CD1c-positive myeloid dendritic cell (primary cell): Measurements from ENCODE around the gene EEIG1.

ENCODE experiments used
- DNase-seq: peaks from one replicate; pipeline ENCODE4 v3.0.0-alpha.2; 2016; ENCODE audit errors: extremely low spot score

EEIG1 gene

DNA sequence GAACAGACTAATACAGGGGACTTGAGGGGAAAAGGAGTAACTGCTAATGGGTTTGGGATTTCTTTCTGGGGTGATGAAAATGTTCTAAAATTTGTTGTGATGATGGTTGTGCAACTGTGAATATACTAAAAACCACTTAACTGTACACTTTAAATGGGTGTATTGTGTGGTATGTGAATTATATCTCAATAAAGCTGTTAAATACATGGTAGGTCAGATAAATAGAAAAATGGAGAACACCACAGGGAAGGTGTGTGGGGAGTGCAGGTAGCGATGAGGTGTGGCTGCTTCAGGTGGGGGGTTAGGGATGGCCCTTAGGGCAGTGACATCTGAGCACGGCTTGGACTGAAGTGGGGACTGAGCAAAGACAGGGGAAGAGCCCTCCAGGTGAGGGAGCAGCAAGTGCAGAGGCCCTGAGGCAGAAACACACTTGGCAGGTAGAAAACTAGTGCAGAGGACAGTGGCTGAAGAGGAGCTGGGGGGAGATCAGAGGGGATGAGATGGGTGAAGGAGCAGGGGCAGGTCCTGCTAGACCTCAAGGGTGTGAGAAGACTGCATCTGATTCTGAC, 20.9 kb downstream of the EEIG1 start:
- DNase-seq = no peak

DNA sequence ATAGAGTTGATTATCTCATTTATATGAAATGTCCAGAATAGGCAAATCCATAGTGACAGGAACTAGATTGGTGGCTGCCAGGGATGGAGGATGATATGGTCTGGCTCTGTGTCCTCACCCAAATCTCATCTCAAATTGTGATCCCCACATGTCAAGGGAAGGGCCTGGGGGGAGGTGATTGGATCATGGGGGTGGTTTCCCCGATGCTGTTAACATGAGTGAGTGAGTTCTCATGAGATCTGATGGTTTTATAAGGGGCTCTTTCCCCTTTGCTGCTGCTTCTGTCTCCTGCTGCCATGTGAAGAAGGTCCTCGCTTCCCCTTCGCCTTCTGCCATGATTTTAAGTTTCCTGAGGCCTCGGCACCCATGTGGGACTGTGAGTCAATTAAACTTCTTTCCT, 21.4 kb downstream of the EEIG1 start:
- no peak for DNase-seq

GRCh38 chr9:127958728-127959127, 22.1 kb downstream of the EEIG1 start:
- DNase-seq = no peak

GRCh38 chr9:127955294-127956015, 25.3 kb downstream of the EEIG1 start:
- peak; percentile 39 for DNase-seq

- no peak for DNase-seq
Measured at GRCh38 chr9:127954831-127955293, 25.9 kb downstream of the EEIG1 start.

DNA sequence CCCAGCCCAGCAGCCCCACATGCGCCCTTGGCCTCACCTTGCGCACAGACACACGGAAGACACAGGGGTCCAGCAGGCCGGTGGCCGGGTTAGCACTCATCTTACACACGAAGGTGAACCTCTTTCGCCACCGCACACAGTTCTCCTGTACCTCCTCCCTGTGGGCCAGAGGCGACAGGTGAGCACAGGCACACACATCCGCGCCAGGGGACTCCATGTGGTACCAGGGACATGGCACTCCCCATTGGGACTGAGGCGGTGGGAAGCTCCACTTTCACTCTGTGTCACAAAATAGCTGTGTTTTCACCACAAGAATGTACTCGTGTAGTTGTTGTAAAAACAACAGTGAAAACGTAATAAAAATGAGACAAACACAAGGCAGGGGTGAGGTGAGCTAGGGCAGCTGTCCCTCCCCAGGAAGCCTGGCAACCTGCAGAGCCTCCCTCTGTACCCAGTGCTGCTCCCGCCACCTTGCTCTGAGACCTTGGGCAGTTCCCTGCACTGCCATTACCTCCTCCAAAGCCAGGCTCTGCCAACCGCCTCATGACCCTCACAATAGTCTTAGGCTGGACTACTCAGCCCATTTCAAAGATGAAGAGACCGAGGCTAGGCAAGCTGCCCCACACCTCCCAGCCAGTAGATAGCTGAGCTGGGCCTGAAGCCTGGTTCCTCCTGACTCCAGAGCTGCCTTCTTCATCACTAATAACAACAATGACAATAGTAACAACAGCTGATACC, 26.9 kb downstream of the EEIG1 start:
- no peak for DNase-seq

DNA sequence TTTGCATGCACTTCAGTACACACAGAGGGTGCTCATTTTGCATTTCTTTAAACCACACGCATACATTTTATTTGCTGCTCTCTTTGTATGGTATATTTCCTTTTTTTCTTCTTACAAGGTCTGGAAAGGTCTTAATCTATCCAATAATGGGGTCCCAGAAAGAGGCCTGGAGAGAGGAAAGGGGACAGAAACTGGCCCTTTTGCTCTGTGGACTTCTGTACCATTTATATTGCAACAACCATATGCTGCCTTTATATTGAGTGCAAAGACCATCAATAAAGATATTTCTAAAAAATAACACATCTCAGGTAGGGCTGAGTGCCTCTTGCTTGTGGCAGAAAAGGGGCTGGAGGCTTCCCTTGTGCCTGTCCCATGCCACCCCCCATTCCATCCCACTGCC, 27.6 kb downstream of the EEIG1 start:
- no peak for DNase-seq

DNA sequence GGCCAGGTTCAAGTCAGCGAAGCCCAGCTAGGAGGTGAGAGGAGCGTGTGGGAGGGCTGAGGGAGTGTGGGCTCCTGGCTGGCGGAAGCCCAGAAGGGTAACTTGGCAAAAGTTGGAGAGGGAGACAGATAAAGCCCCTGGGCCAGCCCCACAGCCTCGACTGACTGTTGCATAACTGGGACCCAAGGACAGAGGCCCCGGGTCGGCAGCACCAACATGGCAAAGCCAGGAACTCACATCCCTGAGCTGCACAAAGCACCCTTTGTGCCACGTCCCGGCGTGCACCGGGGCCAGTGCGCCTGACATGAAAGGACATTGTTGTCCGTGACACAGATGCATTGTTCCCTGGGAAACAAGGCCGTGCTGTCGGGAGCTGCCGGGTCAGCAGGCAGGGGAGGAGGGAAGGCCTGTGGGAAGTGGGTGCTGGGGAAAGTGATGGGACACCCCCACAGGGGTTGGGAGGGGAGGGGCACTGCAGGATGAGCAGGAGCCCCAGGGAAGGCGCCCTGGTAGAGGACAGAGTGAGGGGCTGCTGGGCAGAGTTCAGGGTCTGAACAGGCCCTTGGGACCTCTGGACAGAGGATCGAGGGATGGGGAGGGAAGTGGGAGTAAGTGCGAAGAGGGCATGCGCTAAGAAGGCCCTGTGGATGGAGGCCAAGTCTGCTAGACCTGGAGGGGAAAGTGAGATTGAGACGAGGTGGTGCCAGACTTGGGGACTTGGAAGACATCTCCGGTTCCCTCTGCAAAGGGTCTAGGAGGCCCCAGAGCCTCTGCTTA, 30.1 kb downstream of the EEIG1 start:
- DNase-seq = no peak

DNA sequence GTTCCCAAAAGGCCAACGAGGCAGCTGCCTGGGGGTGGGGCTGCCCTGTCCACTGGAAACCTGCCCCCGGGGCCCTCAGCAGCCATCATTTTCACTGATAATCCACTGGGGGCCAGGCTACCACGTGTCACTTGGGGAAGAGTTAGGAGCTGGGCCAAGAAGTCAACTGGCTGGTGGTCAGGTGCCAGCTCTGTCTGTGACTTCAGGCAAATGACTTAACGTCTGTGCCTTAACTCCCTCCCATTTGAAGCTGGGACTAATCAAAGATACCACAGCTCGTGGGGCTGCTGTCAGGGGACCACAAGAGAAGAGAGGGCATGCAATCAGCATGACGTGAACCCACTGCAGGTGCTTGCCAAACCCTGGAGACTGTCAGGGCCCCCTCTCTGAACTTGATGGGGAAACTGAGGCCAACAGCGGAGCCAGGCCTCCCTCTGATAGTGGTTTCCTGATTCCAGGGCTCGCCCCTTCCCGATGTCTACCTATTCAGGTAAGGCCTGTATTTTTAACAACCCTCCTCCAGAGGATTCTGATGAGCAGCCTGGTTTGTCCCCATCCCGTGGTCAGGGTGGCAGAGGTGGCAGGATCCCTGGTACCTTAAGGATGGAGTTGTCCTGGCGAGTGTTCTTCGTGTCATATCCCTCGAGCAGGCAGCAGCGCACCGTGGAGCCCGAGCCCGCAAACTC, 30.8 kb downstream of the EEIG1 start:
- DNase-seq = no peak

GRCh38 chr9:127947841-127948710, 32.7 kb downstream of the EEIG1 start:
- no peak for DNase-seq

GRCh38 chr9:127946728-127947127, 34.1 kb downstream of the EEIG1 start:
- no peak for DNase-seq

GRCh38 chr9:127945942-127946341, 34.8 kb downstream of the EEIG1 start:
- no peak for DNase-seq

DNA sequence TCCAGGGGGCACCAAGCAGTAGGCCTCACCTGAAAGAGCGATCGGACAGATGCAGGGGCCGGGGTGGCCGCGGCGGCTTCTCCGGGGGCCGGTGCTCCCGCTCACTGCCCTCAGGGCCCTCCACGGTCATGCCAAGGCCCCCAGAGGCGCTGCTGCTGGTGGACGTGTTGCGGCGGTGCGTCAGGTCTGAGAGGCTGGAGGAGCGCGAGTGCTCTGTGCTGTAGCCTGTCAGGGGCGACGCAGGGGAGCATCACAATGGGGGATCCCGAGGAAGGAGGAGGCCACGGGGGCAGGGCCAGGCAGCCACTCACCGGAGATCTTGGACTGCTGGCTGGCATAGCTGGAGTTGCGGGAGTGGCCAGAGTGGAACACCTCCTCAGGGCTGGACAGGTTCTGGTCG, 35.5 kb downstream of the EEIG1 start:
- no peak for DNase-seq

- no peak for DNase-seq
Measured at GRCh38 chr9:127944586-127945218, 36.1 kb downstream of the EEIG1 start.

DNA sequence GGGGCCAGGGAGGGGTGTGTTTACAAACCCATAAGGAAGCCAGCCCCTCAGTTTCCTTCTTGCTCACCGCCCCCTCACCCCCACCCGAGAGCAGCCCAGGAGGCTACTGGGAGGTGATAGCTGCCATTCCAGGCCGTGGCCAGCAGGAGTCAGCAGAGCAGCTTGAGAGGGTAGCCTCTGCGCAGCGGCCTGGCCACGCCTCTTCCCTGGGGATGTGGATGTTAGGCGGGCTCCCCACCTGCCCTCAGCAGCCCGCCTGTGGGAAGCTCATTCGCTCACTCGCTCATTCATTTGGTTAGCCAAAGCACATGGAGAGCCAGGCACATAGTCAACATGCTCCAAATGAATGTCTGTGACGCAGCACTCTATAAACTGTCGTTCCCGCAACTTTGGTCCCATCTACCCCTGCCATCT, 37.1 kb downstream of the EEIG1 start:
- DNase-seq = peak; percentile 94

GRCh38 chr9:127943011-127943662, 37.7 kb downstream of the EEIG1 start:
- DNase-seq = no peak

GRCh38 chr9:127942216-127943010, 38.4 kb downstream of the EEIG1 start:
- DNase-seq = peak; percentile 60

DNA sequence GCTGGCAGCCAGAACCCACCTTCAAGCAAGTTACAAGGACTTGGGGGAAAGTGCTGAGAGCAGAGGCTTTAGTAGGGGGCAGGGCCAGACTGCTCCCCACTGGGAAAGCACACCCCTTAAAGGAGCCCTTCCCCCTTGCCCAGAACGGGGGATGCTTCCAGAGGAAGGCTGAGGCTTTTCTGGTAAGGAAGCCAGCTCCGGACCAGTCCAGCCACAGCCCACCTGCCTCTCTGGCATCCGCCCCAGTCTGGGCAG, 38.9 kb downstream of the EEIG1 start:
- no peak for DNase-seq
